H9 (cell line): Measurements from ENCODE around the gene BCAS4. TPM values are rescaled to one million over a fixed set of nuclear protein-coding genes. Genes with fewer than 3 reads are reported as not detected.

Experiments used
- DNase-seq: peaks from one replicate; pipeline ENCODE4 v3.0.0-alpha.2; 2017
- H2AFZ ChIP-seq: one replicate; pipeline ENCODE4 v1.6.1; 2013; ENCODE audit warnings: mild to moderate bottlenecking, low read length, control low read depth, moderate library complexity
- H2AK5ac ChIP-seq: 2 replicates; pipeline ENCODE4 v1.6.1; 2013; ENCODE audit warnings: low read length, control low read depth, mixed read lengths; ENCODE audit not compliant: insufficient read length
- H2BK120ac ChIP-seq: one replicate; pipeline ENCODE4 v1.6.1; 2013; ENCODE audit warnings: low read depth, mild to moderate bottlenecking, low read length, control low read depth, inconsistent platforms; ENCODE audit not compliant: poor library complexity, severe bottlenecking
- H2BK12ac ChIP-seq: 2 replicates; pipeline ENCODE4 v1.6.1; 2013; ENCODE audit warnings: low read length, control low read depth, mixed read lengths, low read depth; ENCODE audit not compliant: insufficient read length
- H2BK15ac ChIP-seq: 2 replicates; pipeline ENCODE4 v1.6.1; 2013; ENCODE audit warnings: low read depth, low read length, control low read depth
- H2BK20ac ChIP-seq: one replicate; pipeline ENCODE4 v1.6.1; 2013; ENCODE audit warnings: low read depth, mild to moderate bottlenecking, low read length, control low read depth, inconsistent platforms; ENCODE audit not compliant: poor library complexity, severe bottlenecking
- H2BK5ac ChIP-seq: 2 replicates; pipeline ENCODE4 v1.6.1; 2013; ENCODE audit warnings: low read length, control low read depth, mixed read lengths; ENCODE audit not compliant: insufficient read length
- H3K14ac ChIP-seq: 2 replicates; pipeline ENCODE4 v1.6.1; 2013; ENCODE audit warnings: low read length, control low read depth; ENCODE audit not compliant: insufficient read depth
- H3K18ac ChIP-seq: 2 replicates; pipeline ENCODE4 v1.6.1; 2013; ENCODE audit warnings: low read depth, mild to moderate bottlenecking, mixed read lengths, low read length, control low read depth; ENCODE audit not compliant: insufficient read length
- H3K23ac ChIP-seq: 2 replicates; pipeline ENCODE4 v1.6.1; 2013; ENCODE audit warnings: low read length, control low read depth, mixed read lengths, low read depth; ENCODE audit not compliant: insufficient read length
- H3K23me2 ChIP-seq: 2 replicates; pipeline ENCODE4 v1.6.1; 2013; ENCODE audit warnings: low read depth, mild to moderate bottlenecking, mixed read lengths, low read length, control low read depth; ENCODE audit not compliant: insufficient read length, poor library complexity, severe bottlenecking
- H3K27ac ChIP-seq: 2 replicates; pipeline ENCODE4 v1.5.1; 2013; ENCODE audit warnings: low read length, control low read depth, mixed read lengths, low read depth; ENCODE audit not compliant: insufficient read length
- H3K27me3 ChIP-seq: 2 replicates; pipeline ENCODE4 v1.6.1; 2013; ENCODE audit warnings: low read length, control low read depth, inconsistent platforms; ENCODE audit not compliant: insufficient read depth
- H3K4ac ChIP-seq: 2 replicates; pipeline ENCODE4 v1.6.1; 2013; ENCODE audit warnings: low read depth, mild to moderate bottlenecking, control low read depth, inconsistent platforms, low read length, moderate library complexity
- H3K4me1 ChIP-seq: 2 replicates; pipeline ENCODE4 v1.6.1; 2013; ENCODE audit warnings: low read length, control low read depth, inconsistent platforms; ENCODE audit not compliant: insufficient read depth
- H3K4me2 ChIP-seq: 2 replicates; pipeline ENCODE4 v1.6.1; 2013; ENCODE audit warnings: low read length, control low read depth, mixed read lengths; ENCODE audit not compliant: insufficient read length, insufficient read depth
- H3K56ac ChIP-seq: 2 replicates; pipeline ENCODE4 v1.6.1; 2013; ENCODE audit warnings: low read depth, mild to moderate bottlenecking, mixed read lengths, low read length, control low read depth; ENCODE audit not compliant: insufficient read length
- H3K79me1 ChIP-seq: 2 replicates; pipeline ENCODE4 v1.6.1; 2013; ENCODE audit warnings: low read depth, mild to moderate bottlenecking, moderate library complexity, low read length, control low read depth, inconsistent platforms; ENCODE audit not compliant: insufficient read depth, poor library complexity, severe bottlenecking
- H3K79me2 ChIP-seq: 2 replicates; pipeline ENCODE4 v1.6.1; 2013; ENCODE audit warnings: low read length, control low read depth, inconsistent platforms; ENCODE audit not compliant: insufficient read depth
- H3K9ac ChIP-seq: 2 replicates; pipeline ENCODE4 v1.6.1; 2013; ENCODE audit warnings: low read length, control low read depth, mixed read lengths; ENCODE audit not compliant: insufficient read length; ENCODE audit errors: extremely low read depth
- H3K9me3 ChIP-seq: one replicate; pipeline ENCODE4 v1.6.1; 2013; ENCODE audit warnings: low read depth, low read length, inconsistent platforms; ENCODE audit not compliant: control insufficient read depth
- H3T11ph ChIP-seq: one replicate; pipeline ENCODE4 v1.6.1; 2013; ENCODE audit warnings: mild to moderate bottlenecking, low read length, control low read depth, inconsistent platforms
- H4K20me1 ChIP-seq: one replicate; pipeline ENCODE4 v1.6.1; 2013; ENCODE audit not compliant: control insufficient read depth, insufficient read length, insufficient read depth
- H4K5ac ChIP-seq: 2 replicates; pipeline ENCODE4 v1.6.1; 2013; ENCODE audit warnings: low read depth, mild to moderate bottlenecking, mixed read lengths, low read length, control low read depth; ENCODE audit not compliant: insufficient read length
- H4K8ac ChIP-seq: replicated peaks from 2 replicates; pipeline ENCODE4 v1.6.1; 2013; ENCODE audit warnings: low read length, control low read depth, mixed read lengths, low read depth; ENCODE audit not compliant: insufficient read length
- H4K91ac ChIP-seq: 2 replicates; pipeline ENCODE4 v1.6.1; 2013; ENCODE audit warnings: low read depth, mild to moderate bottlenecking, moderate library complexity, mixed read lengths, low read length, control low read depth; ENCODE audit not compliant: insufficient read length
- H3K27ac Mint-ChIP-seq, 3 experiments: 2 replicates in 2 of 3; 3 replicates in 1 of 3; pipeline ENCODE4 v1.8.0; 2020 to 2021; ENCODE audit warnings: mixed read lengths in 3 of 3, mild to moderate bottlenecking in 1 of 3, moderate library complexity in 1 of 3
- H3K27me3 Mint-ChIP-seq: 2 replicates; pipeline ENCODE4 v1.8.0; 2021; ENCODE audit warnings: low read depth, mild to moderate bottlenecking, moderate library complexity, mixed read lengths
- H3K36me3 Mint-ChIP-seq, 3 experiments: 2 replicates in 2 of 3; 3 replicates in 1 of 3; pipeline ENCODE4 v1.8.0; 2020 to 2021; ENCODE audit warnings: low read depth in 3 of 3, mixed read lengths in 3 of 3; ENCODE audit not compliant: insufficient read depth in 1 of 3
- H3K4me1 Mint-ChIP-seq, 2 experiments: 2 replicates each; pipeline ENCODE4 v1.8.0; 2020; ENCODE audit warnings: mixed read lengths in 2 of 2
- H3K4me3 Mint-ChIP-seq, 2 experiments: 2 replicates in 1 of 2; 3 replicates in 1 of 2; pipeline ENCODE4 v1.8.0; 2020 to 2021; ENCODE audit warnings: mild to moderate bottlenecking in 2 of 2, mixed read lengths in 2 of 2, moderate library complexity in 1 of 2
- H3K9me3 Mint-ChIP-seq, 2 experiments: 2 replicates in 1 of 2; 3 replicates in 1 of 2; pipeline ENCODE4 v1.8.0; 2020; ENCODE audit warnings: mild to moderate bottlenecking in 2 of 2, mixed read lengths in 2 of 2, moderate library complexity in 1 of 2
- CTCF ChIP-seq: fragments of 200-600 bp; sonication (generic); conservative IDR thresholded peaks from 3 replicates; pipeline ENCODE4 v1.8.0; 2021; ENCODE audit warnings: antibody characterized with exemption, mild to moderate bottlenecking
- WGBS: extraction: QIAGEN DNeasy Blood & Tissue Kit; methylation state at CpG from one replicate; pipeline ENCODE4 v1.1.7; 2013; ENCODE audit warnings: missing lambda C conversion rate, low lambda C conversion rate, mixed read lengths; ENCODE audit not compliant: insufficient read length; ENCODE audit errors: extremely low coverage; 5-methylcytosine and 5-hydroxymethylcytosine counted together
- total RNA-seq: library from RNA; stranded (reverse); gene quantifications from 2 replicates; pipeline ENCODE4 v1.2.1, GENCODE V29; 2021

BCAS4 gene
- total RNA-seq, 1 experiment from 2014 or later: 16.9 TPM

DNA sequence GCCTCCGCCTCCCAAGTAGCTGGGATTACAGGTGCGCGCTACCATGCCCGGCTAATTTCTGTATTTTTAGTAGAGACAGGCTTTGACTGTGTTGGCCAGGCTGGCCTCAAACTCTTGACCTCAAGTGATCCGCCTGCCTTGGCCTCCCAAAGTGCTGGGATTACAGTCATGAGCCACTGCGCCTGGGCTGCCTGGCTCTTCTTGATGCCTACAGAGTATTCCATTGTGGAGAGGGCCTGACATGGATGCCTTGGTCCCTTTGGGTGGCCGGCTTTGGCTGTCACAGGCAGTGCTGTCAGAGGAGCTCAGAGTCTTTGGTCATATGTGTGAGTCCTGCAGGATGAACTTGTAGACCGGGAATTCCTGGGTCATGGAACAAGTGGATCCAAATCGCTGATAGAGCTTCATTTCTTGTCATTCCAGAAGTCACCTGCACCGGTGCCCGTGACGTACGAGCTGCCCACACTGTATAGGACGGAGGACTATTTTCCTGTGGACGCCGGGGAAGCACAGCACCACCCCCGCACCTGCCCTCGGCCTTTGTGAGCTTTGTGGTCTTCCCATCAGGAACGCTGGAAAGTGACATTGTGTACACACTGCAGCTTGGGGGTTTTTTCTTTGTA, 81.3 kb downstream of the BCAS4 start:
- Mint-ChIP-seq H3K27ac (no peak overlapping the region; a peak in 2 of 7 replicates), H3K4me1 (peaks cover 31 to 38% of the 10 kb centered on the region in 2 experiments)
- TF ChIP-seq CTCF: no peak

More for the DNA sequence above, 81.3 kb downstream of the BCAS4 start:
- H3K23me2 ChIP-seq: peaks cover under 1% of the 10 kb centered on the region
- H2BK5ac ChIP-seq: no peak overlapping the region
- H2BK20ac ChIP-seq: no peak overlapping the region
- H4K8ac ChIP-seq: no peak overlapping the region
- H2BK12ac ChIP-seq: no peak overlapping the region
- no peaks in the 10 kb centered on the region for H3K79me2 ChIP-seq
- no peak overlapping the region for H4K5ac ChIP-seq
- H3K4me1 ChIP-seq: peaks cover 2% of the 10 kb centered on the region; the same call in 1 of the 2 replicates
- no peak overlapping the region for H3K18ac ChIP-seq
- H3T11ph ChIP-seq: no peak overlapping the region
- H3K23ac ChIP-seq: no peak overlapping the region
- Mint-ChIP-seq H3K36me3 (peaks cover 13 to 38% (median 26%) of the 10 kb centered on the region in 3 experiments), H3K4me3 (no peak overlapping the region), H3K9me3 (no peaks in the 10 kb centered on the region; a peak in 1 of 5 replicates), H3K27me3 (no peaks in the 10 kb centered on the region)
- no peak overlapping the region for H2AK5ac ChIP-seq
- no peak overlapping the region for H4K91ac ChIP-seq
- no peak overlapping the region for H3K4ac ChIP-seq
- H2BK15ac ChIP-seq: no peak overlapping the region
- no peak overlapping the region for H3K27ac ChIP-seq
- WGBS: no CpG with 5 or more reads among the region's 19 CpGs
- no peaks in the 10 kb centered on the region for H4K20me1 ChIP-seq
- H2BK120ac ChIP-seq: no peak overlapping the region
- no peak overlapping the region for H2AFZ ChIP-seq
- no peak overlapping the region for H3K14ac ChIP-seq
- no peak overlapping the region for H3K9ac ChIP-seq
- no peak overlapping the region for H3K4me2 ChIP-seq
- no peaks in the 10 kb centered on the region for H3K9me3 ChIP-seq
- H3K56ac ChIP-seq: no peak overlapping the region
- no peak for DNase-seq
- no peaks in the 10 kb centered on the region for H3K79me1 ChIP-seq
- H3K27me3 ChIP-seq: no peaks in the 10 kb centered on the region
